NB4 (cell line): Measurements from ENCODE around the gene SLC25A38.

Source experiments
- CTCF ChIP-seq: IDR thresholded peaks from one replicate; pipeline ENCODE4 v1.5.1; 2012; ENCODE audit warnings: low read depth, low read length
- POLR2A ChIP-seq: IDR thresholded peaks from 2 replicates; pipeline ENCODE4 v1.6.1; 2011; ENCODE audit warnings: mild to moderate bottlenecking; ENCODE audit not compliant: insufficient read length; ENCODE audit errors: extremely low read depth

DNA sequence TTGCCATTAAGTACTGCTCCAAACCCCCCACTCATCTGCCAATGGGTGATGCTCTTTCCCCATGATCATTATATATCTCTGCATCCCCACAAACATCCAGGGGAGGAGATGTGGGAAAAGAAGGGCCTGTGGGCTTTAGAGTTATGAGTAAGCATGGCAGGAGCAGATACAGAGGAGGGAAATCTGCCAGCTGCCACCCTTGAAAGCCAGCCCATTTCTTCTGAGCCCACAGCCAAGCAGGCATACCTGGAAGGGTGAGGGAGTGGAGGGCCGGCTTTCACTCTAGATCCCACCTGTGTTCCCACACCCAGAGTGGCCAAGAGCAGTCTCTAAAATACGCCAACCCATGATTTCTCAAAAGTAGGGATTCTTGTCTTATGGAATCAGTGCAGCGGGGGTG lies 1.7 kb upstream of the SLC25A38 start:
- TF ChIP-seq POLR2A (no peak), CTCF (no peak)
